ENCODE data around the gene SMCHD1. TPM values are rescaled to one million over a fixed set of nuclear protein-coding genes. Genes with fewer than 3 reads are reported as not detected.

SMCHD1 gene
- total RNA-seq, 3 donors from 2014 or later, result 73.9 to 131 (median 102) TPM

- TF ChIP-seq POLR2AphosphoS5 (IDR thresholded peaks at IDR 0.05), result no peak
- no peak for TF ChIP-seq CTCF (IDR thresholded peaks at IDR 0.05)
- TF ChIP-seq POLR2A (IDR thresholded peaks at IDR 0.05), result no peak
- Histone ChIP-seq H3K27ac (no peak overlapping the region), H3K4me3 (no peak overlapping the region), H3K27me3 (no peaks in the 10 kb centered on the region), H3K9me3 (peaks cover 4 to 5% of the 10 kb centered on the region in 2 donors), H3K4me1 (no peaks in the 10 kb centered on the region), H3K36me3 (no peaks in the 10 kb centered on the region)
- intact Hi-C loops (cut with DNase I; ENCODE audit: low total_unique reads), result no loop called here
- DNase-seq (ENCODE audit: low spot score in 2 of 2), result no peak
Measured at GRCh38 chr18:2687390-2688001, 32.0 kb downstream of the SMCHD1 start.

- Histone ChIP-seq H3K36me3 (no peaks in the 10 kb centered on the region), H3K4me1 (no peaks in the 10 kb centered on the region), H3K27ac (no peak overlapping the region), H3K27me3 (no peaks in the 10 kb centered on the region), H3K4me3 (no peak overlapping the region), H3K9me3 (no peaks in the 10 kb centered on the region)
- TF ChIP-seq CTCF (IDR thresholded peaks at IDR 0.05) (no peak), POLR2AphosphoS5 (IDR thresholded peaks at IDR 0.05) (no peak), POLR2A (IDR thresholded peaks at IDR 0.05) (no peak)
- no peak for DNase-seq (ENCODE audit: low spot score in 2 of 2)
- intact Hi-C loops (cut with DNase I; ENCODE audit: low total_unique reads), result no loop called here
Measured at GRCh38 chr18:2692508-2692907, 37.0 kb downstream of the SMCHD1 start.

- no peaks in the 10 kb centered on the region for H3K9me3 ChIP-seq
- DNase-seq (ENCODE audit: low spot score in 2 of 2), result no peak
- no peak overlapping the region for H3K4me3 ChIP-seq
- intact Hi-C loops (cut with DNase I; ENCODE audit: low total_unique reads), result no loop called here
- no peaks in the 10 kb centered on the region for H3K4me1 ChIP-seq
- no peaks in the 10 kb centered on the region for H3K27me3 ChIP-seq
- no peaks in the 10 kb centered on the region for H3K36me3 ChIP-seq
- no peak overlapping the region for H3K27ac ChIP-seq
- TF ChIP-seq POLR2A (IDR thresholded peaks at IDR 0.05) (no peak), POLR2AphosphoS5 (IDR thresholded peaks at IDR 0.05) (no peak), CTCF (IDR thresholded peaks at IDR 0.05) (no peak)
Measured at GRCh38 chr18:2697184-2697583, 41.7 kb downstream of the SMCHD1 start.

- H3K36me3 ChIP-seq, result peaks cover 3% of the 10 kb centered on the region
- no peaks in the 10 kb centered on the region for H3K27me3 ChIP-seq
- intact Hi-C loops (cut with DNase I; ENCODE audit: low total_unique reads), result no loop called here
Measured at GRCh38 chr18:2699001-2699400, 43.5 kb downstream of the SMCHD1 start.

More at GRCh38 chr18:2699001-2699400, 43.5 kb downstream of the SMCHD1 start:
- H3K4me3 ChIP-seq, result no peak overlapping the region
- H3K9me3 ChIP-seq, result no peaks in the 10 kb centered on the region
- no peak for DNase-seq (ENCODE audit: low spot score in 2 of 2)
- no peak overlapping the region for H3K27ac ChIP-seq
- TF ChIP-seq POLR2A (IDR thresholded peaks at IDR 0.05), result no peak
- TF ChIP-seq POLR2AphosphoS5 (IDR thresholded peaks at IDR 0.05), result no peak
- no peak for TF ChIP-seq CTCF (IDR thresholded peaks at IDR 0.05)
- H3K4me1 ChIP-seq, result no peaks in the 10 kb centered on the region

Data from breast epithelium (tissue), 4 donors.